LHCN-M2 (cell line): ENCODE measurements around the gene ZBED1. TPM values are rescaled to one million over a fixed set of nuclear protein-coding genes. Genes with fewer than 3 reads are reported as not detected.
A peak's percentile ranks its signal among the peaks of the same experiment; 100 is the strongest.
"Not testable (repeated sequence)": the region's sequence is repeated elsewhere in the genome, so short reads cannot be mapped to it uniquely, and the experiment has no call there.

Experiments
- DNase-seq: peaks from one replicate; pipeline ENCODE4 v3.0.0-alpha.2; 2012; ENCODE audit warnings: low read depth
- polyA plus RNA-seq: library from polyadenylated mRNA; unstranded; fragments of >200 nt; gene quantifications from one replicate; pipeline ENCODE4 v1.2.1, GENCODE V29; 2012; ENCODE audit warnings: missing spikeins
- total RNA-seq: library from RNA; depleted of rRNA; stranded (reverse); fragments of >200 nt; gene quantifications from 2 replicates; pipeline ENCODE4 v1.2.3, GENCODE V29; 2014; rRNA removed

ZBED1 gene
- 50.3 and 53.0 TPM in 2 replicates for total RNA-seq
- polyA plus RNA-seq, result 16.1 TPM

- peak; percentile 19 for DNase-seq
Measured at GRCh38 chrX:2500803-2501558, at the start of gene ZBED1, which contains the start of gene DHRSX. TSS of gene ZBED1 (minus strand) at chrX:2500976. CDS start at chrX:2490719, 10,257 bp downstream. TSS of gene DHRSX (minus strand) at chrX:2500976. CDS start at chrX:2500925, 51 bp downstream.

- no peak for DNase-seq
Measured at GRCh38 chrX:2549876-2550275, 49.1 kb upstream of the ZBED1 start.

GRCh38 chrX:2548711-2549423, 48.1 kb upstream of the ZBED1 start:
- no peak for DNase-seq

- no peak for DNase-seq
Measured at GRCh38 chrX:2547736-2548135, 47.0 kb upstream of the ZBED1 start.

- DNase-seq, result no peak
Measured at GRCh38 chrX:2546496-2546895, 45.7 kb upstream of the ZBED1 start.

GRCh38 chrX:2545144-2545543, 44.4 kb upstream of the ZBED1 start:
- DNase-seq, result no peak

- no peak for DNase-seq
Measured at GRCh38 chrX:2542826-2543521, 42.2 kb upstream of the ZBED1 start.

- DNase-seq, result no peak
Measured at GRCh38 chrX:2541603-2542002, 40.8 kb upstream of the ZBED1 start.

- no peak for DNase-seq
Measured at GRCh38 chrX:2540426-2540947, 39.7 kb upstream of the ZBED1 start.

GRCh38 chrX:2539586-2539985, 38.8 kb upstream of the ZBED1 start:
- no peak for DNase-seq

- DNase-seq, result no peak
Measured at GRCh38 chrX:2538031-2538757, 37.4 kb upstream of the ZBED1 start.

GRCh38 chrX:2536974-2537373, 36.2 kb upstream of the ZBED1 start:
- DNase-seq, result no peak

- no peak for DNase-seq
Measured at GRCh38 chrX:2536141-2536540, 35.4 kb upstream of the ZBED1 start.

- DNase-seq, result not testable (repeated sequence)
Measured at GRCh38 chrX:2534261-2535021, 33.7 kb upstream of the ZBED1 start.

GRCh38 chrX:2533424-2533823, 32.6 kb upstream of the ZBED1 start:
- DNase-seq, result no peak

GRCh38 chrX:2526390-2526789, 25.6 kb upstream of the ZBED1 start:
- no peak for DNase-seq

- no peak for DNase-seq
Measured at GRCh38 chrX:2523911-2524310, 23.1 kb upstream of the ZBED1 start.

GRCh38 chrX:2521927-2522386, 21.2 kb upstream of the ZBED1 start:
- DNase-seq, result no peak

GRCh38 chrX:2521092-2521926, 20.5 kb upstream of the ZBED1 start:
- no peak for DNase-seq

GRCh38 chrX:2520539-2520938, 19.8 kb upstream of the ZBED1 start:
- no peak for DNase-seq
